Body of pancreas (tissue), 4 donors: Measurements from ENCODE around the gene ADAMTS5.

Source experiments
- CTCF ChIP-seq, 7 experiments: fragments of 450-650 bp in 4 of 7; fragments of 200-600 bp in 3 of 7; sonication (generic) in 3 of 7; IDR thresholded peaks; one replicate each; pipeline ENCODE4 v1.5.1; 2016 to 2019; ENCODE audit warnings: antibody characterized with exemption in 7 of 7
- POLR2A ChIP-seq, 3 donors: fragments of 450-650 bp; IDR thresholded peaks; one replicate each; pipeline ENCODE4 v1.6.1; 2016; ENCODE audit warnings: antibody characterized with exemption in 3 of 3, mild to moderate bottlenecking in 2 of 3

DNA sequence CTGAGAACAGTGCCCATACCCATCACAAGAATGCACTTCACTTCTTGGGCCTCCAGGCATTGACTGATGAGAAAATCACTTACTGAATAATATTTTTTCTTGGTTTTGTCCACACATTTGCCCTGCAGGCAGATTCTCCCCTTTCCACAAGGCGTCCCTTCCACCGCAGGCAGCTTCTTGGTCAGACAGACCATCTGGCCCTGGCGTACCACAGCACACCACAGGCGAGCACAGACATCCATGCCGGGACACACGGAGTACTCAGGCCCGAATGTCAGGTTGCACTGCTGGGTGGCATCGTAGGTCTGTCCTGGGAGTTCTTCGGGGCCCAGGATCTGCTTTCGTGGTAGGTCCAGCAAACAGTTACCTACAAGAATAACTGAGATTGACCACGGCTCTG, 32.5 kb downstream of the ADAMTS5 start:
- TF ChIP-seq CTCF (IDR thresholded peaks at IDR 0.05) (no peak), POLR2A (IDR thresholded peaks at IDR 0.05) (no peak)
